WI38 (cell line): Measurements from ENCODE around the gene SORL1.
"Not testable (repeated sequence)": the region's sequence is repeated elsewhere in the genome, so short reads cannot be mapped to it uniquely, and the experiment has no call there.

Experiments used
- H3K4me3 ChIP-seq: 2 replicates; pipeline ENCODE4 v1.5.1; 2011; ENCODE audit warnings: low read depth, mild to moderate bottlenecking, control low read depth, low read length
- CTCF ChIP-seq: IDR thresholded peaks from 2 replicates; pipeline ENCODE4 v1.5.1; 2012; ENCODE audit warnings: low read depth, mild to moderate bottlenecking, control low read depth, low read length

The SORL1 gene

GRCh38 chr11:121478895-121479697, 27.0 kb downstream of the SORL1 start:
- H3K4me3 ChIP-seq, result no peak overlapping the region
- no peak for TF ChIP-seq CTCF

GRCh38 chr11:121479698-121480238, 27.7 kb downstream of the SORL1 start:
- TF ChIP-seq CTCF, result no peak
- no peak overlapping the region for H3K4me3 ChIP-seq

GRCh38 chr11:121481484-121482230, 29.5 kb downstream of the SORL1 start:
- not testable (repeated sequence) for H3K4me3 ChIP-seq

- no peak for TF ChIP-seq CTCF
- no peak overlapping the region for H3K4me3 ChIP-seq
These were observed 30.4 kb downstream of the SORL1 start for GRCh38 chr11:121482231-121483129.

- no peak overlapping the region for H3K4me3 ChIP-seq
- TF ChIP-seq CTCF, result no peak
These were observed 31.8 kb downstream of the SORL1 start for GRCh38 chr11:121483805-121484480.

GRCh38 chr11:121485216-121485615, 33.1 kb downstream of the SORL1 start:
- no peak overlapping the region for H3K4me3 ChIP-seq
- no peak for TF ChIP-seq CTCF

- TF ChIP-seq CTCF, result no peak
- no peak overlapping the region for H3K4me3 ChIP-seq
These were observed 33.9 kb downstream of the SORL1 start for GRCh38 chr11:121486054-121486453.
